Measurements from ENCODE around the gene MLKL. TPM values are rescaled to one million over a fixed set of nuclear protein-coding genes. Genes with fewer than 3 reads are reported as not detected.

Gene MLKL
- total RNA-seq, 1 donor from 2014 or later, result 6.8 TPM

- intact Hi-C loops (cut with micrococcal nuclease), result loop anchor here (10.0 kb wide), 1 partner anchor 121 kb away; no protein-coding TSS in a partner anchor
- no peak for ATAC-seq (ENCODE audit: low read depth)
- Mint-ChIP-seq H3K27me3 (no peaks in the 10 kb centered on the region), H3K27ac (no peak overlapping the region), H3K9me3 (no peaks in the 10 kb centered on the region), H3K36me3 (ENCODE audit: low read depth) (peaks cover 94% of the 10 kb centered on the region), H3K4me3 (no peak overlapping the region), H3K4me1 (peaks cover 8% of the 10 kb centered on the region)
- no peak for DNase-seq
- no peak for TF ChIP-seq CTCF (IDR thresholded peaks at IDR 0.05)
- POLR2A ChIA-PET, result no interaction called here
- CTCF ChIA-PET, result interaction anchor here (1.2 kb wide), 1 partner anchor 26 kb away, joined by 3 read pairs; no protein-coding TSS in a partner anchor
Measured at GRCh38 chr16:74625500-74626350, 74.9 kb downstream of the MLKL start.

GRCh38 chr16:74623839-74624235 is 76.8 kb downstream of the MLKL start:
- DNase-seq, result no peak
- ChIA-PET POLR2A (no interaction called here), CTCF (interaction anchor here (1.1 kb wide), 1 partner anchor 115 kb away, joined by 3 read pairs; no protein-coding TSS in a partner anchor)
- ATAC-seq (ENCODE audit: low read depth), result no peak
- Mint-ChIP-seq H3K4me1 (peaks cover 8% of the 10 kb centered on the region), H3K27ac (no peak overlapping the region), H3K9me3 (no peaks in the 10 kb centered on the region), H3K36me3 (ENCODE audit: low read depth) (peaks cover 85% of the 10 kb centered on the region), H3K4me3 (no peak overlapping the region), H3K27me3 (no peaks in the 10 kb centered on the region)
- intact Hi-C loops (cut with micrococcal nuclease), result loop anchor here (1.0 to 10.0 kb wide), 3 partner anchors 119 to 314 kb away; no protein-coding TSS in a partner anchor
- TF ChIP-seq CTCF (IDR thresholded peaks at IDR 0.05), result no peak

GRCh38 chr16:74623214-74623838 is 77.3 kb downstream of the MLKL start:
- DNase-seq, result no peak
- Mint-ChIP-seq H3K4me1 (peaks cover 8% of the 10 kb centered on the region), H3K4me3 (no peak overlapping the region), H3K36me3 (ENCODE audit: low read depth) (peaks cover 81% of the 10 kb centered on the region), H3K9me3 (no peaks in the 10 kb centered on the region), H3K27me3 (no peaks in the 10 kb centered on the region), H3K27ac (no peak overlapping the region)
- TF ChIP-seq CTCF (IDR thresholded peaks at IDR 0.05), result no peak
- ChIA-PET CTCF (interaction anchor here (1.0 to 1.6 kb wide), 9 partner anchors 16 to 313 kb away, joined by 3 to 5 read pairs (median 4); partner anchors contain the start of gene GLG1), POLR2A (no interaction called here)
- intact Hi-C loops (cut with micrococcal nuclease), result loop anchor here (1.0 to 10.0 kb wide), 3 partner anchors 119 to 313 kb away; no protein-coding TSS in a partner anchor
- ATAC-seq (ENCODE audit: low read depth), result peak; percentile 50

GRCh38 chr16:74622005-74622404 is 78.7 kb downstream of the MLKL start:
- Mint-ChIP-seq H3K27me3 (no peaks in the 10 kb centered on the region), H3K27ac (no peak overlapping the region), H3K9me3 (no peaks in the 10 kb centered on the region), H3K4me3 (no peak overlapping the region), H3K4me1 (peaks cover 3% of the 10 kb centered on the region), H3K36me3 (ENCODE audit: low read depth) (peaks cover 73% of the 10 kb centered on the region)
- TF ChIP-seq CTCF (IDR thresholded peaks at IDR 0.05), result no peak
- intact Hi-C loops (cut with micrococcal nuclease), result loop anchor here (5.0 to 10.0 kb wide), 2 partner anchors 117 to 160 kb away; no protein-coding TSS in a partner anchor
- no peak for DNase-seq
- ATAC-seq (ENCODE audit: low read depth), result no peak
- POLR2A ChIA-PET, result no interaction called here
- CTCF ChIA-PET, result interaction anchor here (0.8 to 1.6 kb wide), 7 partner anchors 20 to 312 kb away, joined by 3 to 5 read pairs (median 4); no protein-coding TSS in a partner anchor

Other genes with a start within 250 kb of the MLKL start
- gene GLG1, start 93.7 kb downstream of the MLKL start, total RNA-seq, result 72.7 and 81.4 TPM in 2 replicates
- 57.9 and 63.2 TPM in 2 replicates for gene RFWD3, start 34.0 kb downstream of the MLKL start, total RNA-seq
- 0.76 and 0.78 TPM in 2 replicates for gene FA2H, start 74.0 kb upstream of the MLKL start, total RNA-seq